SIG-M5 treated with dmso at 0.1 percent for 504 hours (cell line): Measurements from ENCODE around the gene GRIA1.
"Not testable (repeated sequence)": the region's sequence is repeated elsewhere in the genome, so short reads cannot be mapped to it uniquely, and the experiment has no call there.

Experiments used
- DNase-seq: peaks from one replicate; lab custom pipeline; 2025; ENCODE audit not compliant: unreplicated experiment; lab: John Stamatoyannopoulos, UW

The GRIA1 gene

DNA sequence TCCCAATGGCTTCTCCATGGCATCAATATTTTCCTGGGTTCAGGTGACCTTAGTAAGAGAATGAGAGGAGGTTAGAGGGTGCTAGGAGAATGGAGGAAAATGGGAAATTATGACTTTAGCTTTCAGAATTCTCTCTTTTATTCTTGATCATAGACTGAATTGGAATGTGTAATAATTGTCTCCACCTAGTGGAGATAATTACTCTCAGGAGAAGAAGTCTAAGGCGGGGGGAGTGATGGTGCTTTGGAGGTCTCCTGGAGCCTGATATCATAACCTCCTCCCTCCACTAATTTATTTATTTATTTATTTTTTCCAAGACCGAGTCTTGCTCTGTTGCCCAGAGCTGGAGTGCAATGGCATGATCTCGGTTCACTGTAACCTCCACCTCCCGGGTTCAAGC is 221.3 kb downstream of the GRIA1 start:
- no peak for DNase-seq

DNA sequence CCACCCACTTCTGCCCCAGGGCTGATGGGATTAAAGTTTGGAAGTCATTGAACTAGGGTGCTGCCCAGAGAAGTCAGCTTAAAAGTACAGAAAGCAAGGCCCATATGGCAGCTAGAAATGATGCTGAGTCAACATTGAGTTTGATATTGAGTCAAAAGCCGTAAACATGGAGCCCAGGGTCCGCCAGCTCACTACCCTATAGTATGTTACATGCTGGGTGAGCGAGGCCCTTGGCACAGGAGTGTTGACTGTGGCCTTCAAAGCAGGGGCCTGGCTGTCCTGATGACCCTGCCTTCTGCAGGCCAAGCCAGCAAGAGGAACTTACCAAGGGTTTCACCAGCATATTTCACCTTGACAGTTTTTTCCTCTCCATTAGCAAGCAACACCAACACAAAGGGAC is 222.5 kb downstream of the GRIA1 start:
- no peak for DNase-seq

DNA sequence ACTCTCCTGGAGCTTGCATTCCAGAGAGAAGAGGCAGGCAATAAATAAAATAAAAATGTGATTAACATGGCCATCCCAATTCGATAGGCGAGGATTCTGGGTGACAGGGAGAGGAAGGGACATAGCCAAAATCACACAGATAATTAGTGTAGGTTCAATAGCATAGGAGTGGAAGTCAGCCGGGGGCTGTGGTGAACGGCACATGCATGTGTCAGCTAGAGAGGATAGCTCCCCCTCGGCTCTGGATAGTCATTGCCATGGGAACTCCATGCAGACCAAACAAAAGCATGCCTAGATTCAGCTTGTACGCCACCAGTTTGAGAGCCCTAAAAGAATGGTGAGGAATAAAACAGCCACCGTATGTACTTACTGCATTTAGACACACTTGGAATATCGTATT is 223.5 kb downstream of the GRIA1 start:
- no peak for DNase-seq

DNA sequence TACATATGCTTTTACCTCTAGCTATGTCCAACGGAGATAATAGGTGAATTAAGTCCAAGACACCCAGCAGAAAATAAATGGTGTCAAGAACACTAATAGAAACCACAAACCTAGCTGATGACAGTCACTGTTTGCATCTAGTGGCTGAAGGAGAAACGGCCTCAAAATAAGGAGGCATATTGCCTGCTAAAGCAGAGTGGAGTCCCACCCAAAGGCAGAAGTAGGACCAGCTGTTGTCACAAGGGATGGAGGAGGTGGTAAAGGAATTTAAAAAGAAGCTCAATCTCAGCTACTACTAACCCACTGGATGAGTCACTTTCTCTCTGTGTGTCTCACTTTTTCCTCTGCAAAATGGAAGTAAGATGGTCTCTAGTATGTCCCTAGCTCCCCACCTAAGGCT is 224.3 kb downstream of the GRIA1 start:
- no peak for DNase-seq

DNA sequence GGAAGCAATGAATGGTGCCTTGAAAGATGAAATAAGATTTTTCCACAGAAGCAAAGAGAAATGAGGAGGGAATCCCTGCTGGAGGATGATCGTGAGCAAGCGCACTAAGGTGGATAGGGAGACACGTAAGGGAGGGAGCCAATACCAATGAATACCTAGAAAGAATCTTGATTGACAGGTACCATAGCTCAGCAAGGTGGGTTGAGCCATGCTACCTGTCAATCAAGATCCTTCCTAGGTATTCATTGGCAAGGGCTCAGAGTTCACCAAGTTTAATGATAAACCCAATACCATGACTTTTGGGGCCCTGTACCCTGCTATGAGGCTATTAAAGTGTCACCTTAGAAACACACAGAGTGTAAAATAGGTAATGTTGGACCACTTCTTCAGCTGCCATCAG is 226.8 kb downstream of the GRIA1 start:
- DNase-seq, result no peak

DNA sequence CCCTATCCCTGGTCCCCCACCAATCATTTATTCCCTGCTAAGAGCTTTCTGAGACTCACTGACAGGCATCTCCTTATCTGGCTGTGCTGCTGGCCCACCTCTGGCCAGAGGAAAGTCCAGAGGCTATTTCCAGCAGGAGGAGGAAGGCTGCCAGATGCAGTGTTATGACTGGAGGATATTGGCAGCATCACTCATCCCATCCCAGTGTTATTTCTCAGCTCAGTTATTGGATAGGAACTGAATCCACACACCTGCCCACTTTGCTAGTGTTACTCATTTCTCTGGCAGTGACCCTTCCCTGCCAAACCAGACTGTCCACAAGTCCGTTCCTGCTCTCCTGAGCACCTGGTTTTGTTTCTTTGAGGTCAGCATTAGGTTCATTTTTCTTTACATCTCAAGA is 228.2 kb downstream of the GRIA1 start:
- no peak for DNase-seq

DNA sequence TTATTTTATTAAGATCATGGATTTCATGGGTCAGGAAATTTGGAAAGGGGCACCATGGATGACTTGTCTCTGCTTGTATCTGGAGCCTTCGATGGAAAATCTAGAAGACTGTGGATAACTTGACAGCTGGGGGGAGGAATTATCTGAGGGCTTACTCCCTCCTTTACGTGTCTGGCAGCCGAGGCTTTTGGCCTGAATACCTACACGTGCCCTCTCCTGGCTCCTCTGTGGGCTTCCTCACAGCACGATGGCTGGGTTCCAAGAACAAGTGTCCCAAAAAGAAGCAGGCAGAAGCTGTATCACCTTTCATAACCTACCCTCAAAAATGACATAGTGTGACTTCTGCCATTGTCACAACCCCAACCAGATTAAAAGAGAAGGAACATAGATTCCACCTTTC is 228.9 kb downstream of the GRIA1 start:
- no peak for DNase-seq

DNA sequence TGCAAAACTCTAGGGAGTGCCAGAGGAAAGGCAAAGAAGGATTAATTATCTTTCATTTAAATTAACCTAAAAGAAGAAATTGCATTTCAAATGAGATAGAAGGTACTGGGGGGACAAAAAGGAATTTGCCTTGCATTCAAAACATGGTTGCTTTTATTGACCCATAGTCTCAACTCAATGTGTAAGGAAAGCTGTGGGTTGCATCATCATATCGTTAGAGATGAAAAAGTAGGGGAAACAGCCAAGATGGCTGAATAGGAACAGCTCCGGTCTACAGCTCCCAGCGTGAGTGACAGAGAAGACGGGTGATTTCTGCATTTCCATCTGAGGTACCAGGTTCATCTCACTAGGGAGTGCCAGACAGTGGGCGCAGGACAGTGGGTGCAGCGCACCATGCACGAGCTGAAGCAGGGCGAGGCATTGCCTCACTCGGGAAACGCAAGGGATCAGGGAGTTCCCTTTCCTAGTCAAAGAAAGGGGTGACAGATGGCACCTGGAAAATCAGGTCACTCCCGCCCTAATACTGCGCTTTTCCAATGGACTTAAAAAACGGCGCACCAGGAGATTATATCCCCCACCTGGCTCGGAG is 232.6 kb downstream of the GRIA1 start:
- DNase-seq, result not testable (repeated sequence)

DNA sequence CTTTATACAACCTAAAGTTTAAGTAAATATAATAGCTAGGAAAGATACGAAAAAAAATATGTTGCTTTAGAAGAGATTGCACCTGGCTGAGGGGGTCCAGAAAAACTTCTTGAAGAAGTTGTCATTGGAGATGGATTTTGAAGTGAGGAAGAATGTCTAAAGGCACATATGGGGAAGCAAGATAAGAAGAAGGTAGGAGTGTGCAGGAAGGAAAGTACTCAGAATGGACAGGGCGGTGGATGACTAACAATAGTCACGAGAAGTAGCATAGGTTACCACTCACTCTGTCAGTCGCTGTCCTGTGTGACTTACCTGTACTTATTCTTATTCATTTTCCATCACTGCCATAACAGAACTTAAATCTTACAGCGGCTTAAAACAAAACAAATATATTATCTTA is 251.6 kb downstream of the GRIA1 start:
- DNase-seq, result no peak

DNA sequence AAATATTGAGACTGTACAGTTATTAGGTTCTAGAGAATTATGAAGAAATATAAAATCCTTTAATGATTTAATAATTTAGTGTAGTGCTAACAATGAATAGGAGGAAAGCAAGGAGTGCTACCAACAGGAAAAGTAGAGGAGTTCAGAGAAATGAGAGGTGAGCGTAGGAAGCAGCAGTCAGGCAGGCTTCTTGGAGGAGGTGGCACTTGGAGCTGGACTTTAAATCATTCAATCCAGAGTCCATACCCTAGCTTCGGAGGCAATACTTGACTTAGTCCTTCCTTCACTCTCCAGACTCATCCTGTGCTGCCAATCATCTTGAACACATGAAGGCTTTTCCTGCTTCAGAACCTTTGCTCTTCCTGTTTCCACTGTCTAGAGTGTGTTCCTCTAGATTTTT is 254.3 kb downstream of the GRIA1 start:
- DNase-seq, result no peak

DNA sequence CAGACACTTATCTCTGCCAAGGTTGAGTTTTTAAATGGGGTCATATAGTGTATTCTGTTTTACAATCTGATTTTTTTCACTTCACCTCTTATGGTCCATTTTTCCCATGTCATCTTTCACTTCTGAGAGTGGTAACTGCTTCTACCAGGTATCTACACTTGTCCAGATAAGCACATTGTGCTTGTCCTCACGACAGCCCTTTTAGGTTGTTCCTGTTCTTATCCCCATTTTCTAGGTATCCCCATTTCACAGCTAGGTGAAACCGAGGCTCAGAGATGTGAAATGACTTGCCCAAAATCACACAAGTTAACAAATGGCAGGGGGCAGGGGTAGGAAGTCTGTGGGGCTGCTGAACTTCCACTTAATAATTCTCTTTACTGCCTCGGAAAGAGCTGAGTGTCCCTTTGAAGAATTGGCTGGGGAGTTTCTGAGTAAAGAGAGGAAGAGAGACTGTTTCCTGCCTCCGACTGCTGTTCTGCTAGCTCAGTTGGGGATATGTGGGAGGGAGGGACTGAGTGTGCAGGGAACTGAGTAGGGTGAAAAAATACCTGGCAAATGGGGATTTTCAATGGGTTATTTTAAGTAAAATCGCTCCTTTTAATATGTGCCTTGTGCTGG is 255.4 kb downstream of the GRIA1 start:
- no peak for DNase-seq

DNA sequence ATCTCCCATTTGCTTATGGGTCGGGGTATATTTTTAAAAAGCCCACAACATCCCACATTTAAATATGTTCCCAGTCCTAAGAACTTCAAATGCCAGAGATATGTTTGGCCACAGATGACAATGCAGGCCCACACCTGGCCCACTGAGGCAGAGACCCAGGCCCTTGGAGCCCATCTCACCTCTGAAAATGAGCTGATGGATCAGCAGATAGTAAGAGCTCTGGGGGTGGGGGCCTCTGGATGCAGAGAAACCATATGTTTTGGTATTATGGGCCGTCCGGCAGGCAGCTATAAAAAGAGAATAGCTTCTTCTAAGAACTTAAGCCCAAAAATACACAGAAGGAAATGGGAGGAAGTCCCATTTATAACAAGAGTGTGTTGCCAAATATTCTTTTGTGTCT is 256.0 kb downstream of the GRIA1 start:
- no peak for DNase-seq

DNA sequence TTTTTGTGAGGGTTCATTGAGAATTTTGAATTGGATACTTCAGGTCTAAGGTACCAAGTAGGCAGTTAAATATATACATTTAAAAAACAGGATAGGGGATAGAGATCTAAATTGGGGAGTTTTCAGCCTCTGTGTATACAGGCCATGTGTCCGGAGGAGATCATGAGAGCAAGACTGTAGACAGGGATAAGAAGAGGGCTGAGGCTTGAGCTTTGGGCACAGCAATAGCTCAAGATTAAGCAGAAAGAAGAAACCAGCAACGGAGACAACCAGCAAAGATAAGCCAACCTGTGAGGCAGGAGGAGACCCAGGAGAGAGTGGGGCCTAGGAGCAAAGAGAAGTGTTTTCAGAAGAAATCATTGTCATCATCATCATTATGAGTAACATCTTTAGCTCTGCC is 258.4 kb downstream of the GRIA1 start:
- DNase-seq, result no peak

DNA sequence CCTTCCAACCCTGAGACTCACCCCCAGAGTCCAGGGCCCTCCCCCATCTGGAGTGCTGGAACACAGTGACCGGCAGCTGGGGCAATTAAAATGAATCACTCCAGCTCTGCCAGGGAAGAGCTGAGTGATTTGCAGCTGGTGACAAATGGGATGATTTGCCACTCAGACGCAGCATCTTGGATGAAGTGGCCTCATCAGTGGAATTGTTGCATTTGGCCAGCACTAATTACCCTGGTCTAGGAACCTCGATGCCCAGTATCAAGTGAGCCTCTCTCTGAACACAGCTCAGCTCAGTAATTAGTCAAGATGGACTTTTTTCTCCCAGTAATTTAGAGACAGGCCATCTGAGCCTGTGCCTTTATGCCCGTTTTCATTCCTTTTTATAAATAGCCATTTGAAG is 259.5 kb downstream of the GRIA1 start:
- no peak for DNase-seq

DNA sequence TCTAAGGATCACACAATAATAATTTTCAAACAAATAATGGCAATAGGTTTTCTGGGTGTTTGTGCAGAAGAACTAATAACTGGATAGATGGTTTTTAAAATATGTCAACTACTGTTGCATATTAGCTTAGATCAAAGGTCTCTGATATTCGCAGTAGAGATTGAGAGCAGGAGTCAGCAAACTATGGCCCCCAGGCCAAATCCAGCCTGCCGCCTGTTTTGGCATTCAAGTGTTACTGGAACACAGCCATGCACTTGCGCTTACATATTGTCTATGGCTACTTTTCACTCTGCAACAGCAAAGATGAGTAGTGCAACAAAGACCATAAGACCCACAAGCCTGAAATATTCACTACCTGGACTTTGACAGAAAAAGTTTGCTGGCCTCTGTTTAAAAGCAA is 260.8 kb downstream of the GRIA1 start:
- no peak for DNase-seq

DNA sequence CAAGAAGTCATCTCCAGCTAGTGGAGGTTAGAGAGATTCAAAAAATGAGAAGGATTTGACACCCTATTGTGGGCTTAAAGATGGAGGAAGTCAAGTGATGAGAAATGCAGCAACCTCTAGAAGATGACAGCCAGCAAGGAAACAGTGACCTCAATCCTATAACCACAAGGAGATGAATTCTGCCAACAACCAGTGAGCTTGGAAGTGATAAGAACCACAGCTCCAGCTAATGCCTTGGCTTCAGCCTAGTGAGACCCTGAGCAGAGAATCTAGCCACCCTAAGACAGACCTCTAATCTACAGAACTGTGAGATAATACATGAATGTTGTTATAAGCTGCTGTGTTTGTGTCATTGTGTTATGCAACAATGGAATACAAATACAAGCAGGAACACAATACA is 262.4 kb downstream of the GRIA1 start:
- DNase-seq, result no peak

DNA sequence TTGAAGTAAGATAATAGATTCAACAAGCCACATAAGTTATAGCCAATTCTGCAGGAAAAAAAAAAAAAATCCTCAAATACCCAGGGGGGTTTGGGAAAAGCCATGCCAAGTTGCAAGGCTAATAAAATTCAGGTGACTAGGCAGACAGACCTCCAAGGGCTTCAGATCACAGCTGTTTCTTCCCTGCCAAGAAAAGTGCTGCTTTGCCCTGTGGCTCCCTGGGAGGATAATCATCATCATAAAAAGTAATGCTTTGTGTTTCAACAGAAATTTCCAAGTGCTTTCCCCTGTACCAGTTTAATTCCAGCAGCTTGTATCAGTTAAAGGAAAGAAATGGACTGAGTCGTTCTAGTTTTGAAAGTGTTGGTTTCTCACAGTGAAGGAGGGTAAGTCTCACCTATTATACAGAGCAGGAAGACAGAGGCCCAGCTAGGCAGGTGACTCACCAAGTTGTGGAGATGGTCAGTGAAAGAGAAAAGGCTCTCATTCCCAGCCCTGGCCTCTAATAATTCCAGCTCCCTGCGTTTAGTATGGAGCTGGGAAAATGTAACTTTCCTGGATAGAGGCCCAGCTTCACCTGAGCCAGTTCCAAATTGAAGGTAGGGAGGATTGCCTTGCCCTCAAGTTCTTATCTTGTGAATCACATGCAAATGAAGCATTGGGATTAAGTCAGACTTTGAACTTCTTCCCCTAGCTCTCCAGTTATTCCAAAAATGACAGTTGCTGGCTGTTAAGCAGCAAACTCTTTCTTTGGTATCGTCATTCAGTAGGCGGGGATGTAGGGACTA is 263.4 kb downstream of the GRIA1 start:
- no peak for DNase-seq

DNA sequence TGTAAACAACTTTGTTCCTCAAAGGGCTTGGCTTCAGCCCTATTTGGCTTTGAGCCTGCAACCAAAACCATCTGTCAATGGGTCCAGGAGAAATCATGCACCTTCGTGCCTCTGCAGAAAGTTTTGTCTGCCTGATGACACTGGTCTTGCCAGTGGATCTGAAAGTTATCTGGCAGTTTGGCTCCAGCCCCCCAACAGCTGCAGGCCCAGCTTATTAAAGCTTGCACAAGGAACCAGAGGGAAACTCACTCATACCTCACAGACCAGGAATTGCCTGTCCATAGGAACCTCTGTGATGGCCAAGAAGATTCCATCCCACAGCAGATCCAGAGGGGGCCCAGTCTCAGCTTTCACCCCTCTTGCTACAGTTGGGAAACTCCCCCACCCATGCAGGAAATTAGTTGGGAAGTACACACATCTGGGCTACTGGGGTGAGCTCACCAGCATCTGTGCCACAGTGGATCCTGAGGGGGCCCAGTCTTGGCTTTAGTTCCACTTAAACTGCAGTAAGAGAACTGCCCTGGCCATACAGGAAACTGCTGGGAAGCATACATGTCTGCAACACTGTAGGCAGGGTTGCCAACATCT is 265.5 kb downstream of the GRIA1 start:
- no peak for DNase-seq

DNA sequence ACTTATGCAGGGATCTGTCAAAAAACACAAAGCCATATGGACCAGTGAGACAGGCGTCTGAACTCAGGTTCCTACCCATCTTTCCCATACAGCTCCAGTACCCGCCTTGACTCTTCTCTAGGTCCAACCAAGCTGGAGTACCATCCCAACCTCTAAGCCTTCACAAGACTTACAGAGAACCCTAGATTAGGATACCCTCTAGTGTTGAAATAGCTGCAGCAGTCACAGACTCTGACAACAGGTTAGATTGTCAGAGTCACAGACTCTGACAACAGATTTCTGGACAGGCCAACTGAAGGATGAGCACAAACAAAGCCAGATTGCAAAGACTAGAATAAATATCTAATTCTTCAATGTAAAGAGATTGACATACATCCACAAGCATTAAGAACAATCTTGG is 266.1 kb downstream of the GRIA1 start:
- DNase-seq, result no peak

DNA sequence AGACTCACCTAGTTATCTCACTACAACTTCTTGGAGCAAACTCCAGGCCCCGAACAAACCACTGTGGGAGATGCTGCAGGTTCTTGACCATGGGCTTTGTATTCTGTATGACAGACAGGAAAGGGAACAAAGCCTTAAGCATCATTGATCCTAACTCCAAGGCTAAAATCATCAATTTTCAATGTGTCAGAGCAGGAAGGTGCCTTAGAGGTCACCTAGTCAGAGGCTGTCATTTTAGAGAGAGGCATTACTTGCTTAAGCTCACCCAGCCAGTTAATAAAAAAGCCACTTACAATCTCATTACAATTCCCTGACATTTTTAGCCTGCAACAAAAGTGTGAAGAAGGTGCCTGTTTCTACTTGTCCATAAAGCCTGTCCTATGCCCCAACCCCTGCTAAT is 275.5 kb downstream of the GRIA1 start:
- no peak for DNase-seq

DNA sequence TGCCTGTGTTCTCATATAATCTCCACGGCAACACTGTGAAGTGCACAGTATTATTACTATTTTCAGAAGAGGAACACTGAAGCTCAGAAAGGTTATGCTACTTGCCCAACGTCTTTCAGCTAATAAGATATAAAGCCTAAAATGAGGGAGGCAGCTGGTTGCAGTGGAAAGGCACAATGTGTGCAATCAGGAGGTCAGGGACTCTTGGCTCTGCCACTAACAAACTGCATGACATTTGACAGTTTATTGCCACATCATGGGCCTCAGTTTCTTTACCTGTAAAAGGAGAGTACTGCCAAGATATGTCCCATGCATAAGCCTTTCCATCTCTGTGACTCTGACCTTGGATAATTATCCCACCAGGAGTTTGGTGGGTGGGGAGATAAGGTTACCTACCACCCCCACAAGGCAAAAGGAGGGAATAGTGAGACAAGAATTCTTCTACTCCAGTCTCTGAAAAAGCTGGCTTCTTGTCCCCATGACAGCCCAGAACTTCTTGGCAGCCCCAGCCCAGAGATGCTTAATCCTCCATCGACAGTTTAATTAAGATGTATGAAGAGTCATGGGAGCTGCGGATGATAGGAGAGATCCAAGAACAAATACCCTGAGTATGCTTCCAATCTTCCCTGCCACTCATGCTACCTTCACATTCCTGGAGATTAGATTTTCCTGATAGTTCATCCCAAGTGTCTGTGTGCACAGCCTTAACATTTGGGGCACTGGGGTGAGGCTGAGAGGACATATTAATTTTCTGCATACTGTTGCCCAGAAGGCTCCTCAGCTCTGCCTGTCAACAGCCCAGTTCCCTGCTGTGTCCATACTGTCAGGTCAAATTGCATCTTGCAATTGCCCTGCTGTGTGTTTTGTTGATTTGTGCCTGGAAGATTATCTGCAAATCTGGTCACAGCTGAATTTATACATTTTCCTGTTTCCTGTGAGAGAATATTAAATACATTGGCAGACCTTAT is 277.0 kb downstream of the GRIA1 start:
- no peak for DNase-seq
